PFSK-1 (cell line): Measurements from ENCODE around the gene DOK1.

Experiments
- FOXP2 ChIP-seq: optimal IDR thresholded peaks from 2 replicates; pipeline ENCODE3; 2011; ENCODE audit warnings: borderline replicate concordance, control low read depth, inconsistent platforms; ENCODE audit not compliant: insufficient read depth; ENCODE audit errors: extremely low read length, extremely low read depth
- POLR2AphosphoS5 ChIP-seq: IDR thresholded peaks from 2 replicates; pipeline ENCODE4 v1.6.1; 2012; ENCODE audit warnings: low read depth, mild to moderate bottlenecking, control low read depth, low read length, moderate library complexity
- SIN3A ChIP-seq: IDR thresholded peaks from 2 replicates; pipeline ENCODE4 v1.6.1; 2012; ENCODE audit warnings: mild to moderate bottlenecking, low read length, moderate library complexity, borderline replicate concordance; ENCODE audit not compliant: insufficient read depth
- TAF1 ChIP-seq: IDR thresholded peaks from 2 replicates; pipeline ENCODE4 v1.6.1; 2012; ENCODE audit warnings: low read length, control low read depth, borderline replicate concordance; ENCODE audit not compliant: insufficient read depth
- TF ChIP-seq, protein P1 (sequence below), 2 experiments: IDR thresholded peaks; 2 replicates each; pipeline versions ENCODE4 v1.6.1 to v1.8.0; 2011 to 2012; ENCODE audit warnings: low read depth in 2 of 2, low read length in 2 of 2, control low read depth in 1 of 2, inconsistent platforms in 1 of 2, mild to moderate bottlenecking in 1 of 2, moderate library complexity in 1 of 2; ENCODE audit not compliant: insufficient read depth in 1 of 2

The DOK1 gene

DNA sequence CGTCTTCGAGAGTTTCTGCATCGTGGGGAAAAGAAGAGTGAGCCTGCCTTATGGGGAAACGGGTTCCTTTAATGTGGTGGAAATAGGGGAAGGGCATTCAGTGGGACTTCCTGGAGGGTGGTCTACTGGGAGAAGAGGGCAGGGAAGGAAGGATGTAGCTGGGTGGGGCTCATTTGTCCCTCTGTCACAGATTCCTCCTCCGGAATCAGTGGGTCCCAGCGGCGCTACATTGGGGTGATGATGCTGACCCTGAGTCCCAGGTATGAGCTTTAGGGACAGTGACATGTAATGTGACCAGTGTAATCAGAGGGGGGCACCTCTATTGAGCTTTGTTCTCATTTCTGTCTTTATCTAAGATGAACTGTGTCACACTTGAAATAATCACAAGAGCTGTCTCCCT is 22.9 kb upstream of the DOK1 start:
- TF ChIP-seq TAF1 (no peak), POLR2AphosphoS5 (no peak), SIN3A (no peak), FOXP2 (no peak)
- TF ChIP-seq, protein P1, sequence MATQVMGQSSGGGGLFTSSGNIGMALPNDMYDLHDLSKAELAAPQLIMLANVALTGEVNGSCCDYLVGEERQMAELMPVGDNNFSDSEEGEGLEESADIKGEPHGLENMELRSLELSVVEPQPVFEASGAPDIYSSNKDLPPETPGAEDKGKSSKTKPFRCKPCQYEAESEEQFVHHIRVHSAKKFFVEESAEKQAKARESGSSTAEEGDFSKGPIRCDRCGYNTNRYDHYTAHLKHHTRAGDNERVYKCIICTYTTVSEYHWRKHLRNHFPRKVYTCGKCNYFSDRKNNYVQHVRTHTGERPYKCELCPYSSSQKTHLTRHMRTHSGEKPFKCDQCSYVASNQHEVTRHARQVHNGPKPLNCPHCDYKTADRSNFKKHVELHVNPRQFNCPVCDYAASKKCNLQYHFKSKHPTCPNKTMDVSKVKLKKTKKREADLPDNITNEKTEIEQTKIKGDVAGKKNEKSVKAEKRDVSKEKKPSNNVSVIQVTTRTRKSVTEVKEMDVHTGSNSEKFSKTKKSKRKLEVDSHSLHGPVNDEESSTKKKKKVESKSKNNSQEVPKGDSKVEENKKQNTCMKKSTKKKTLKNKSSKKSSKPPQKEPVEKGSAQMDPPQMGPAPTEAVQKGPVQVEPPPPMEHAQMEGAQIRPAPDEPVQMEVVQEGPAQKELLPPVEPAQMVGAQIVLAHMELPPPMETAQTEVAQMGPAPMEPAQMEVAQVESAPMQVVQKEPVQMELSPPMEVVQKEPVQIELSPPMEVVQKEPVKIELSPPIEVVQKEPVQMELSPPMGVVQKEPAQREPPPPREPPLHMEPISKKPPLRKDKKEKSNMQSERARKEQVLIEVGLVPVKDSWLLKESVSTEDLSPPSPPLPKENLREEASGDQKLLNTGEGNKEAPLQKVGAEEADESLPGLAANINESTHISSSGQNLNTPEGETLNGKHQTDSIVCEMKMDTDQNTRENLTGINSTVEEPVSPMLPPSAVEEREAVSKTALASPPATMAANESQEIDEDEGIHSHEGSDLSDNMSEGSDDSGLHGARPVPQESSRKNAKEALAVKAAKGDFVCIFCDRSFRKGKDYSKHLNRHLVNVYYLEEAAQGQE (IDR thresholded peaks at IDR 0.05; ENCODE audit: insufficient read depth in 1 of 2, low read depth in 2 of 2, low read length in 2 of 2), result no peak

DNA sequence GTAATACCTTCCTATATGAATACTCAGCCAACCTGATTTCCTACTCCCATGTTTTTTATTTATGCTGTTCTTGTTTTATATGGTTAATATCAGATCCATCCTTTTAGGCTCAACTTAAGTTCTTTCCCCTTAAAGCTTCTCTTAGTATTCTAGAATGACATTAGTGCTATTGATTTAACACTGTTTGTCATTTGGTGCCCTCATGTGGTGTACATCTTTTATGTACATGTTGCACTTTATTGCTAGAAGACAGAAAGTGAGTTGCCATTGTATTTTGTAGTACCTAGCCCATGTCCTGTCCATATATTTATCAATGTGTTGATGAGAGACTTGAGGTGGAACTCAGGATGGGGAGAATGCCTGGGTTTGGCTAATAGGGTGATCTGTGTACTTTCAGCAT is 22.3 kb upstream of the DOK1 start:
- TF ChIP-seq FOXP2, result no peak
- TF ChIP-seq SIN3A, result no peak
- TF ChIP-seq TAF1, result no peak
- TF ChIP-seq POLR2AphosphoS5, result no peak
- TF ChIP-seq, protein P1 (IDR thresholded peaks at IDR 0.05; ENCODE audit: insufficient read depth in 1 of 2, low read depth in 2 of 2, low read length in 2 of 2), result no peak

DNA sequence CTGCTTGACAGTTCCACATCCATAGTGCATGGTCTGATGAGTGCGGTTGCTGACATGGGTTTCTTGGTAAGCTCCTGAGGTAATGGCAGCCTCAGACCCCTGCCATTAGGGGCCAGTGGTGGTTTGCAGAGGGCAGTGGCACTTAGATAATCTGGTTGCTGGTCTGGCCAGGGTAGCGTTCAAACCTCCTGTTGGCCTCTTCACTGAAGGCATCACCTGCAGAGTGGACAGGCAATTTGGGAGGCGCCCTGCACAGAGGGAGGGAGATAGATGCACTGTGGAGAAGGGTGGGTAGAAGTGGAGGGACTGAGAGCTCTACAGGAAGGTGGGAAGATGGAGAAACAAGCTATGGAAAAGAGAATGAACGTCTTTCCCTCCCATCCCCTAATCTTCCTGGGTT is 21.1 kb upstream of the DOK1 start:
- TF ChIP-seq, protein P1 (IDR thresholded peaks at IDR 0.05; ENCODE audit: insufficient read depth in 1 of 2, low read depth in 2 of 2, low read length in 2 of 2), result no peak

DNA sequence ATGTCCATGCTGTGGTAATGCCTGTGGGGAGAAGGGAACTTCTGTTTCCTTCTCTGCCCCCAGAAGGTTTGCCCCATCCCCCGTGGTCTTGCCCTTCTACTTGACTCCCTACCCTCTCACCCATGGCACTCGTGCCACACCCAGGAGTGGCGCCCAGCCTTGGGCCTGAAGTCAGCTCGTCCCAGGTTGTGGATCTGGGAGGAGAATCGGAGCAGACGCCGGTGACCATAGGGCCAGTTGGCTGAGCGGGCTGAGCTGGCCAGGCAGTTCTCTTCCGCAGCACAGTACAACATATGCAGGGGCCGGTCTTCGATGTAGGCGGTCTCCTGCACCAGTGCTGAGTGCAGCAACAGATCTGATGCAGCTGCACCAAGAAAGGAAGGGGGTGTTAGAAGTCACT is 20.1 kb upstream of the DOK1 start:
- TF ChIP-seq TAF1 (no peak), FOXP2 (no peak), POLR2AphosphoS5 (no peak), SIN3A (no peak)
- TF ChIP-seq, protein P1 (IDR thresholded peaks at IDR 0.05; ENCODE audit: insufficient read depth in 1 of 2, low read depth in 2 of 2, low read length in 2 of 2), result no peak

DNA sequence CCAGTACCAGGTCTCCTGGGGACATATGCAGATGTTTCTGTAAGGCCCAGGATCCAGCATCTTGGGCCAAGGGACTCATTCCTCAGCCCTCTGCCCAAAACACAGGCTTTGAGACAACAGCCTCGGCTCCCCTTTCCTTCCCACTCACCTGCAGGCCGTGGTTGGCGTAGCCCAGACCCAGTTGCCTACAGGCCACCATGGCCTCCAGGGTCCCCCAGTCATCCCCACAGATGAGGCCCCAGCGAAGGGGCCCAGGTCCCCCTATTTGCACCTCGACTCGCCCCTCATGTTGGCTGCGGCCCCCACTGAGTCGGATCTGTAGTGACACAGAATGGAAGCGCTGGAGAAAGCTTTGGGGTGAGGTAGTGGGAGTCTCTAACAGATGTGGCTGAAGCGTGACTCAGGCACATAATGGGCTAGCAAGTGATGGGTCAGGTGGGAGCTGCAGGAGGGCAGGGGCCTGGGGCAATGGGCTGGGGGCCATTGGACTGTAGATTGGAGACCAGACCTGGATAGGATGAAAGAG is 19.0 kb upstream of the DOK1 start:
- no peak for TF ChIP-seq TAF1
